Lower leg skin (tissue), 4 donors: Measurements from ENCODE around the gene CCDC92. TPM values are rescaled to one million over a fixed set of nuclear protein-coding genes. Genes with fewer than 3 reads are reported as not detected.

Source experiments
- DNase-seq, 2 donors: peaks; one replicate each; pipeline ENCODE4 v3.0.0-alpha.2; 2019; ENCODE audit warnings: low spot score in 2 of 2
- H3K4me3 ChIP-seq: fragments of 200-600 bp; sonication (generic); 2 replicates; pipeline ENCODE4 v1.5.1; 2017; ENCODE audit warnings: mild to moderate bottlenecking, low read depth; ENCODE audit not compliant: poor library complexity, severe bottlenecking
- POLR2A ChIP-seq, 2 donors: fragments of 450-650 bp; IDR thresholded peaks; one replicate each; pipeline ENCODE4 v1.6.1; 2016 to 2017; ENCODE audit warnings: antibody characterized with exemption in 2 of 2, mild to moderate bottlenecking in 1 of 2, moderate library complexity in 1 of 2
- WGBS, 2 donors: methylation state at CpG; one replicate each; pipeline ENCODE4 v1.1.5; 2018; 5-methylcytosine and 5-hydroxymethylcytosine counted together
- intact Hi-C: fragments of 100-400 bp; cut with DNase I; formaldehyde crosslinking; loops from one replicate; pipeline ENCODE4 v1.15.0; 2023; ENCODE audit warnings: low total_unique reads
- total RNA-seq, 4 donors: library from RNA; depleted of rRNA; stranded (reverse); fragments of >200 nt; gene quantifications; one replicate each; pipeline ENCODE4 v1.1.0, GENCODE V29; 2016
- TF ChIP-seq, protein P1 (sequence below), 3 donors: fragments of 450-650 bp; IDR thresholded peaks; one replicate each; pipeline ENCODE4 v1.5.1; 2016; ENCODE audit warnings: antibody characterized with exemption in 3 of 3, mild to moderate bottlenecking in 3 of 3, moderate library complexity in 2 of 3

CCDC92 gene
- total RNA-seq, 4 donors from 2014 or later: 6.7 to 11.9 (median 10.1) TPM

DNA sequence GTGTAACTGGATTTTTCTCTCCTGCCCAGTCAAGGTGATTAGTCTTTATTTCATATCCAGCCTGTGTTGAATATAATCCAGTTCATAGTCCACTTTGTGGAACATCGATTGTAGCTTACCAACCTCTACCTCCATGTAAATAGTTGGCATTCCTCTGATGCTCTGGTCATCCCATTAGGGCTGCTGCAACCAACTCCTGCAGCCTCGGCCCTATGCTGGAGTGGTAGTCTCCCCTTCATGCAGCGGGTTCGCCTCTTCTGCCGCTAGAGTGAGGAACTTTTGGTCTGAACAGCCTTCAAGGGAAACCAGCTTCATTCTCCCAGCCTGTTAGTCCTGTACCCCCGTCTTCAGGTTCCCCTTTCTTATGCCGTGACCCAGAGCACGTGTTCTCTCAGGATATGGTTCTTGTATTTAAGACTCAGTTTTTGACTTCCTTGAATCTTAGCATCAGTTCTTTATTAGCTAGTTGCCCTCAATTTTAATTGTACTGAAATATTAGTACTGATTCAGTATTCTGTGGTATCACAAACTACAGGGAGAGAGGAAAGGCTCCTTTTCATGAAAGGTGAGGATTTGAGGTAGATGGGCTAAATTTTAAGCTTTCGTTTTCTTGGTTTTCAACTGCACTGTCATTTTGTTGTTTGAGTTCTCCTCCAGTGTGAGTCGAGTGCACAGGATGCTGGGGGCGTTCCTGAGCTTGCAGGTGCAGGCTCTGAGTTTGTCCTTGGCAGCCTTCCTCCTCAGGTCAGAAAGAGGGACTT, 33.6 kb upstream of the CCDC92 start:
- WGBS, 2 donors: 79 to 80% methylated on average over 11 of the region's 11 CpGs
- no peak overlapping the region for H3K4me3 ChIP-seq
- DNase-seq: peak in 1 of 2 donors; percentile 36
- no peak for TF ChIP-seq POLR2A (IDR thresholded peaks at IDR 0.05)
- TF ChIP-seq, protein P1, sequence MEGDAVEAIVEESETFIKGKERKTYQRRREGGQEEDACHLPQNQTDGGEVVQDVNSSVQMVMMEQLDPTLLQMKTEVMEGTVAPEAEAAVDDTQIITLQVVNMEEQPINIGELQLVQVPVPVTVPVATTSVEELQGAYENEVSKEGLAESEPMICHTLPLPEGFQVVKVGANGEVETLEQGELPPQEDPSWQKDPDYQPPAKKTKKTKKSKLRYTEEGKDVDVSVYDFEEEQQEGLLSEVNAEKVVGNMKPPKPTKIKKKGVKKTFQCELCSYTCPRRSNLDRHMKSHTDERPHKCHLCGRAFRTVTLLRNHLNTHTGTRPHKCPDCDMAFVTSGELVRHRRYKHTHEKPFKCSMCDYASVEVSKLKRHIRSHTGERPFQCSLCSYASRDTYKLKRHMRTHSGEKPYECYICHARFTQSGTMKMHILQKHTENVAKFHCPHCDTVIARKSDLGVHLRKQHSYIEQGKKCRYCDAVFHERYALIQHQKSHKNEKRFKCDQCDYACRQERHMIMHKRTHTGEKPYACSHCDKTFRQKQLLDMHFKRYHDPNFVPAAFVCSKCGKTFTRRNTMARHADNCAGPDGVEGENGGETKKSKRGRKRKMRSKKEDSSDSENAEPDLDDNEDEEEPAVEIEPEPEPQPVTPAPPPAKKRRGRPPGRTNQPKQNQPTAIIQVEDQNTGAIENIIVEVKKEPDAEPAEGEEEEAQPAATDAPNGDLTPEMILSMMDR (IDR thresholded peaks at IDR 0.05): no peak
- intact Hi-C loops: no loop called here

DNA sequence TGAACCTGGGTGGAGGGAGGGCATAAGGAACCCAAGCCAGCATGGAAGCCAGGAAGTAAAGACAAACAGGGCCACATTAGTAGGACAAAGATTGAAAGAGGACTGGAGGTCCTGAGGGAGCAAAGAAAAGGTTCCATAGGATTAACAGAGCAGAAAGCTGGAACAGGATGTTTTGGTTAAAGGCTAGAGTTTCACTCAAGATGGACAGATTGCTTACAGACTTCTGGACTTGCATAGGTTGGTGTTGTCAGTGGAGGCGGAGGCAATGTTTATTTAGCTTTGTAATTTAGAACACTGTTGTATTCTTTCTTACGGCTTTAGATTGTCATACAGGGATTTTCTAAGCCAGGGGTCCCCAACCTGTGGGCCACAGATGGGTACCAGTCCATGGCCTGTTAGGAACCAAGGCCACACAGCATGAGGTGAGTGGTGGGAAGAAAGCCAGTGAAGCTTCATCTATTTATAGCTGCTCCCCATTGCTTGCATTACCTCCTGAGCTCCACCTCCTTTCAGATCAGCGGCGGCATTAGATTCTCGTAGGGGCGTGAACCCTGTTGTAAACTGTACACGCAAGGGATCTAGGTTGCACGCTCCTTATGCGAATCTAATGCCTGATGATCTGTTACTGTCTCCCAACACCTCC, 31.7 kb upstream of the CCDC92 start:
- intact Hi-C loops: no loop called here
- no peak for TF ChIP-seq POLR2A (IDR thresholded peaks at IDR 0.05)
- TF ChIP-seq, protein P1 (IDR thresholded peaks at IDR 0.05): no peak
- peak in 1 of 2 donors; percentile 53 for DNase-seq
- WGBS, 2 donors: 95 to 96% methylated on average over 9 of the region's 9 CpGs
- H3K4me3 ChIP-seq: no peak overlapping the region

- WGBS, 2 donors: 60 to 61% methylated on average over 2 of the region's 2 CpGs
- TF ChIP-seq POLR2A (IDR thresholded peaks at IDR 0.05): no peak
- TF ChIP-seq, protein P1 (IDR thresholded peaks at IDR 0.05): no peak
- no peak overlapping the region for H3K4me3 ChIP-seq
- no peak for DNase-seq
- intact Hi-C loops: no loop called here
Observed at GRCh38 chr12:124002654-124003053, 30.0 kb upstream of the CCDC92 start.

GRCh38 chr12:124002021-124002644, 29.5 kb upstream of the CCDC92 start:
- WGBS, 2 donors: 86 to 90% methylated on average over 6 of the region's 6 CpGs
- H3K4me3 ChIP-seq: no peak overlapping the region
- intact Hi-C loops: no loop called here
- DNase-seq: peak in 1 of 2 donors; percentile 70
- TF ChIP-seq, protein P1 (IDR thresholded peaks at IDR 0.05): no peak
- no peak for TF ChIP-seq POLR2A (IDR thresholded peaks at IDR 0.05)

DNA sequence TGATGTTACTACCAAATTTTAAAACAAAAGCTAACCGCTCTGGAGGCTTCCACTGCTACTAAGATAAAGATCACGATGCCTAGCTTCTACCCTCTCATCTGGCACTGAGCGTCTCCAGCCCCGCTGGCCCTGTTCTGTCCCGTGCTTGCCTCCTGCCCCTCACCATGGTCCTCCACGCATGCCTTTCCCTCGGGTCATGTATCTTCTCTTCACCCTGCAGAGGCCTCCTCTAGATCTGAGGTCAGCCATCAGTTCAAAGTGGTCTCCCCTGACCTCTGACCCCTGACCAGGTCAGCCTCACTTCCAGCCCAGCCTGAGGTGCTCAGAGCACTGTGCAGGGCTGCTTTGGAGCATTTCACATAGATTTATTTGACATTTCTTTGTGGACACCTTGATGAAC, 28.7 kb upstream of the CCDC92 start:
- intact Hi-C loops: no loop called here
- 85 to 88% methylated on average over 7 of the region's 7 CpGs for WGBS, 2 donors
- DNase-seq: peak in 1 of 2 donors; percentile 71

More for the DNA sequence above, 28.7 kb upstream of the CCDC92 start:
- no peak for TF ChIP-seq POLR2A (IDR thresholded peaks at IDR 0.05)
- TF ChIP-seq, protein P1 (IDR thresholded peaks at IDR 0.05): no peak
- H3K4me3 ChIP-seq: no peak overlapping the region
